Retinal pigment epithelial cell (primary cell): ENCODE results near the gene SEPTIN8.

Source experiments
- DNase-seq: peaks from one replicate; pipeline ENCODE4 v3.0.0-alpha.2; 2010; ENCODE audit warnings: low read depth
- H3K4me3 ChIP-seq: 2 replicates; pipeline ENCODE4 v1.5.1; 2011; ENCODE audit warnings: mild to moderate bottlenecking, low read length, control low read depth, moderate library complexity
- TF ChIP-seq, protein P1 (sequence below): conservative IDR thresholded peaks from 2 replicates; pipeline ENCODE4 v1.5.1; 2011; ENCODE audit warnings: low read depth, low read length, control low read depth, inconsistent platforms

SEPTIN8 gene

DNA sequence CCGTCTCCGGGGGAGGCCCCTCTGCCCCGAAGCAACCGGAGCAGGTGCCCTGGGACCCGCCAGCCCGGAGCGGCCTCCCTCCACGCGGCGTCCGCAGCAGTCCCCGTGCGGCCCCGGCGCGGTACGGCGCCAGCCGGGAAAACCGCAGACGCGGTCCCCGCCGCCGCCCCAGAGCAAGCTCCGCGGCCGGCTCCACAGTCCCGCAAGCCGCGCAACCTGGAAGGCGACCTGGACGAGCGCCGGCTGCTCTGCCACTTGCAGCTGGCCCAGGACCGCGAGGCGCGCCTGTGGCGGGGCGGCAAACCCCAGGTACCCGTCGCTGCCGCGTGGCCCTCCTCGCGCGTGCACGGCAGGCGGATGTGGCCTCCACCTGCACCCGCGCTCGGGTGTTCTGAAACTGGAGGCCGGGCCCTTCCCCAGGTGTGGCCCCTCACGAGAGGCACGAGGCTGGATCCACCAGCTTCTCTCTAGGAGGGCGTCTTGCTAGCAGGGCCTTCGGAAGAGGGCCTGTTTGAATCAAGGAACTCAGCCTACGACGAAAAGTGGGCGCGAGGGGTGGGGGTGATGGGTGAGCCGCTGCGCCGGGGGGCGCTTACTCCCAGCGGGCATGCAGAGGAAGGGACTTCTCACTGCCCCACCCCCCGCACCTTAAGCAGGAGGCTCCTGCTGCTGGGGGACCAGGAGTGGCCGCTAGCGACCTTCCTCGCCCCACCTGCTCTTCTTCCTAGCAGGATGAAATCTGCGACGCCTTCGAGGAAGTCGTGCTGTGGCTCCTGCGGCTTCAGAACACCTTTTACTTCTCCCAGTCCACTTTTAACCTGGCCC is 29.2 kb downstream of the SEPTIN8 start:
- H3K4me3 ChIP-seq = peak overlapping the region; percentile 58
- DNase-seq = no peak

DNA sequence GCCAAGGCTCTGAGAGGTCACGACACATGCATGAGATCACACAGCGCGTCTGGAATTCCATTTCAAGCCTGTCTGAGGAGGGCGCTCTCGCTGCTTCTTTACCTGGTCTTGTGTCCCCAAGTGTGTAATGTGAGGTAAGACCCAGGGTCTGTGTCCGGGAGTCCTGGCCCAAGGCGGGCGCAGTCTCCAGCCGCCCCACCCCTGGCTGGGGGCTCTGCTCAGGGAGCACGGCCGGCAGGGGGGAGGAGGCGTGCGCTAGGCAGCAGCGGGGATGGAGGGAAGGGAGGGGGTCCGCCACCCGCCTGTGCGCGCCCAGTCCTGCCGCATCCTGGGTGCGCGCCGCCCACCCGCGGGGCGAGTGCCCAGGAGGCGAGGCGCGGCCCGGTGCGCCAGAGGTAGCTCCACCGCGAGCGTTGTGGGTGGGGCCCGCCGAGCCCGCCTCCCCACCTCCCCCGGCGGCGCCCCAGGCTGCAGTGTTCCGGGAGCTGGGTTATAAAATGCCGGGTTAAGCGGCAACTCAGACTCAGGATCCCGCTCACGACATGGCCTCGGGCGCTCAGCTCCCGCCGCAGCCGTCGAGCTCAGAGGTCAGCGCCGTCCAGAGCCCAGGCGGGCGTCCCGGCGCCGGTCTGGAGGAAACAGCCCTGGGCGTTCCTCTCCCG is 30.0 kb downstream of the SEPTIN8 start, which contains the start of gene CCNI2:
Gene CCNI2, plus strand, starts transcription at position 473 of the 662 bp plus-strand sequence. Its CDS starts 70 bp downstream, at position 543.
- peak within 1 kb of the TSS; percentile 58 for H3K4me3 ChIP-seq
- TF ChIP-seq, protein P1, sequence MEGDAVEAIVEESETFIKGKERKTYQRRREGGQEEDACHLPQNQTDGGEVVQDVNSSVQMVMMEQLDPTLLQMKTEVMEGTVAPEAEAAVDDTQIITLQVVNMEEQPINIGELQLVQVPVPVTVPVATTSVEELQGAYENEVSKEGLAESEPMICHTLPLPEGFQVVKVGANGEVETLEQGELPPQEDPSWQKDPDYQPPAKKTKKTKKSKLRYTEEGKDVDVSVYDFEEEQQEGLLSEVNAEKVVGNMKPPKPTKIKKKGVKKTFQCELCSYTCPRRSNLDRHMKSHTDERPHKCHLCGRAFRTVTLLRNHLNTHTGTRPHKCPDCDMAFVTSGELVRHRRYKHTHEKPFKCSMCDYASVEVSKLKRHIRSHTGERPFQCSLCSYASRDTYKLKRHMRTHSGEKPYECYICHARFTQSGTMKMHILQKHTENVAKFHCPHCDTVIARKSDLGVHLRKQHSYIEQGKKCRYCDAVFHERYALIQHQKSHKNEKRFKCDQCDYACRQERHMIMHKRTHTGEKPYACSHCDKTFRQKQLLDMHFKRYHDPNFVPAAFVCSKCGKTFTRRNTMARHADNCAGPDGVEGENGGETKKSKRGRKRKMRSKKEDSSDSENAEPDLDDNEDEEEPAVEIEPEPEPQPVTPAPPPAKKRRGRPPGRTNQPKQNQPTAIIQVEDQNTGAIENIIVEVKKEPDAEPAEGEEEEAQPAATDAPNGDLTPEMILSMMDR = peak; percentile 66
- no peak for DNase-seq

More for the DNA sequence above, 29.2 kb downstream of the SEPTIN8 start:
- TF ChIP-seq, protein P1 = no peak

DNA sequence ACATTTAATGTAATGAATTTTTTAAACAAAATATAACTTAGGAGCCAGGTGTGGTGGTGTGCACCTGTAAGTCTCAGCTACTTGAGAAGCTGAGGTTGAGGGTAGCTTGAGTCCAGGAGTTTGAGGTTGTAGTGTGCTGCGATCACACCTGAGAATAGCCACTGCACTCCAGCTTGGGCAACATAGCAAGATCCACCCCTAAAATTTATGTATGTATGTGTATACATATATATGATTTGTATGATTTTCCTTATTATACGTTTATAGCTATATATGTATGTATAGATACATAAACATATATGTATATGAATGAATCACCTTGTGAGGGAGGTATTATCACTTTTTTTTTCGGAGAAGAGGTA is 30.5 kb downstream of the SEPTIN8 start:
- TF ChIP-seq, protein P1 = no peak
- DNase-seq = no peak
- peak overlapping the region; percentile 58 for H3K4me3 ChIP-seq

DNA sequence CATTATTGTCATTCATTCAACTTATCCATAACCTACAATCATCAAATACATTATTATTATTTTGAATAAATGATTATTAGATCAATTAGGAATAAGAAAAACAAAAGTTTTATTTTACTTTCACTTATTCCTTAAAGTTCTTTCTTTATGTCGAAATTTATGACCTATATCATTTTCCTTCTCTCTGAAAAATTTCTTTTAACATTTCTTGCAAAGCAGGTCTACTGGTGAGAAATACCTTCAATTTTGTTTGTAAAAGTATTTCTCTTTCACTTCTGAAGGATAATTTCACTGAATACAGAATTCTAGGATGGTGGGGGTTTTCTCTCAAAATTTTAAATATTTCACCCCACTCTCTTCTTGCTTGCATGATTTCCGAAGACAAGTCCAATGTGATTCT is 32.4 kb downstream of the SEPTIN8 start:
- no peak for DNase-seq
- no peak overlapping the region for H3K4me3 ChIP-seq
- TF ChIP-seq, protein P1 = no peak

DNA sequence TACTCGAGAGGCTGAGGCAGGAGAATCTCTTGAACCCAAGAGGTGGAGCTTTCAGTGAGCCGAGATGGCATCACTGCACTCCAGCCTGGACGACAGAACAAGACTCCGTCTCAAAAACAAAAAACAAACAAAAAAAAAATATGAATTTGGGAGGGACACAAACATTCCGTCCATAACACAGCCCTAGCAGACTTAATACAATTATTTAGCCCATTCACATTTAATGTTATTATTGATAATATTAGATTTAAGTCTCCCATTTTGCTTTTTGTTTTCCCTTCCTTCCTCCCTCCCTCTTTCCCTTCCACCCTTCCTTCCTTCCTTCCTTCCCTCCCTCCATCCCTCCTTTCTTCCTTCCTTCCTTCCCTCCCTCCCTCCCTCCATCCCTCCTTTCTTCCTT is 34.4 kb downstream of the SEPTIN8 start:
- TF ChIP-seq, protein P1 = no peak
- DNase-seq = no peak
- no peak overlapping the region for H3K4me3 ChIP-seq

DNA sequence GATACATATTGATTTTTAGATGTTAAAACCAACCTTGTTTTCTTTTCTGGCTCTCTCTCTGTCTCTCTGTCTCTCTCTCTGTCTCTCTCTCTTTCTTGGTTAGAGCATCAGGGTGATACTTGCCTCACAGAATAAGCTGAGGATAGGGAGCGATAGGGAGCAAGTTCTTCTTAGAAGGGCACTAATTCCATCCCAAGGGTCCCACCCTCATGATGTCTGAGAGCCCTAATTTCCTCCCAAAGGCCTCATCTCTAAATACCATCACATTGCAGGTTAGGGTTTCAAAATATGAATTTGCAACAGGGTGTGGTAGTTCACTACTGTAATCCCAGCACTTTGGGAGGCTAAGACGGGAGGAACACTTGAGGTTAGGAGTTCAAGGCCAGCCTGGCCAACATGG is 34.9 kb downstream of the SEPTIN8 start:
- TF ChIP-seq, protein P1 = no peak
- H3K4me3 ChIP-seq = no peak overlapping the region
- no peak for DNase-seq
